Spinal cord (tissue), 10 donors: Measurements from ENCODE around the gene GSG1L. TPM values are rescaled to one million over a fixed set of nuclear protein-coding genes. Genes with fewer than 3 reads are reported as not detected.

Experiments
- DNase-seq, 6 donors: peaks; one replicate each; pipeline versions ENCODE4 v3.0.0 to v3.0.0-alpha.2; 2013 to 2015; ENCODE audit warnings: low spot score in 6 of 6, low read depth in 4 of 6
- H3K27ac ChIP-seq: one replicate; pipeline ENCODE4 v1.5.1; 2013; ENCODE audit warnings: low read depth, low read length, control low read depth
- H3K27me3 ChIP-seq: one replicate; pipeline ENCODE4 v1.6.1; 2013; ENCODE audit warnings: low read length; ENCODE audit not compliant: control insufficient read depth, insufficient read depth
- H3K36me3 ChIP-seq: one replicate; pipeline ENCODE4 v1.6.1; 2013; ENCODE audit warnings: low read length; ENCODE audit not compliant: control insufficient read depth, insufficient read depth
- H3K4me1 ChIP-seq: one replicate; pipeline ENCODE4 v1.6.1; 2013; ENCODE audit warnings: low read length; ENCODE audit not compliant: control insufficient read depth, insufficient read depth
- H3K4me3 ChIP-seq: one replicate; pipeline ENCODE4 v1.5.1; 2013; ENCODE audit warnings: low read depth, low read length, control low read depth
- H3K9me3 ChIP-seq: one replicate; pipeline ENCODE4 v1.6.1; 2013; ENCODE audit warnings: low read length; ENCODE audit not compliant: control insufficient read depth, insufficient read depth
- WGBS: methylation state at CpG from one replicate; pipeline ENCODE4 v1.1.5; 2013; ENCODE audit warnings: missing lambda C conversion rate; ENCODE audit not compliant: insufficient coverage; 5-methylcytosine and 5-hydroxymethylcytosine counted together
- polyA plus RNA-seq, 2 donors: library from polyadenylated mRNA; unstranded; fragments of 120-200 nt; gene quantifications; one replicate each; pipeline ENCODE4 v1.2.1, GENCODE V29; 2013; ENCODE audit not compliant: insufficient read length in 2 of 2
- total RNA-seq, 2 donors: library from RNA; depleted of rRNA in 1 of 2; stranded (reverse); fragments of 120-200 nt in 1 of 2; fragments of >200 nt in 1 of 2; gene quantifications; one replicate each; pipeline versions ENCODE4 v1.2.3 to v1.2.4, GENCODE V29; 2013 to 2014
- donor health status: healthy.

The GSG1L gene
- total and polyA plus RNA-seq, 4 donors: 7.5 to 26.1 (median 18.0) TPM

DNA sequence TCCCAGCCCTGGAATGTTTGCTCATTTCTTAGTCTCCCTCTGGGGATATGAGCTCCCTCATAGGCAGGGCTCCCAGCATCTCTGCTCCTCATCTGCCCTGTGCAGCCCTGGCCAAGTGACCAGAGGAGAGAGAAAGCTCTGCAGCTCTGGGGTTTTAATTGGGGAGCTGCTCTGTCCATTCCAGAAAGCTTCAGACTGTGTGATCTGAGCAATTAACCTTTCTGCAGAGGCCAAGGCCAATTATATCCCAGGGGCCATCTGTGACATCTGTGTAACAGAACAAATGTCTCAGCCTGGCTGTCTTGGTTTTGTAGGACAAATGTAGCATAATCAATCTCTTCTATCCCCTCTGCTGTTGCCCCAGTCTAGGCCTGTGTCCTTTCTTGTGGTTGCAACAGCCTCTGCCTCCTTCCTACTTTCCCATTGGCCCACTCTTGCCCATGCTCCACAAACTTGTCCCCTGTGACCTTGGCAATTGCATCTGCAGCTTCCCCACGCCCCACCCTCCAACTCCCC, 156.0 kb downstream of the GSG1L start:
- no peaks in the 10 kb centered on the region for H3K27me3 ChIP-seq
- DNase-seq: no peak
- no peaks in the 10 kb centered on the region for H3K9me3 ChIP-seq
- peaks cover 2% of the 10 kb centered on the region for H3K36me3 ChIP-seq
- no peak overlapping the region for H3K4me3 ChIP-seq
- H3K4me1 ChIP-seq: no peaks in the 10 kb centered on the region
- 100% methylated on average over 1 of the region's 1 CpG for WGBS
- no peak overlapping the region for H3K27ac ChIP-seq

- no peak overlapping the region for H3K27ac ChIP-seq
- no peaks in the 10 kb centered on the region for H3K9me3 ChIP-seq
- no peak for DNase-seq
- no peaks in the 10 kb centered on the region for H3K4me1 ChIP-seq
- no peak overlapping the region for H3K4me3 ChIP-seq
- H3K36me3 ChIP-seq: peaks cover 2% of the 10 kb centered on the region
- WGBS: 92% methylated on average over 2 of the region's 3 CpGs
- no peaks in the 10 kb centered on the region for H3K27me3 ChIP-seq
Observed at GRCh38 chr16:27906883-27907282, 156.6 kb downstream of the GSG1L start.

GRCh38 chr16:27903046-27903655, 160.4 kb downstream of the GSG1L start:
- Histone ChIP-seq H3K4me1 (no peaks in the 10 kb centered on the region), H3K9me3 (no peaks in the 10 kb centered on the region), H3K4me3 (no peak overlapping the region), H3K27me3 (no peaks in the 10 kb centered on the region), H3K36me3 (no peaks in the 10 kb centered on the region), H3K27ac (no peak overlapping the region)
- no peak for DNase-seq
- 69% methylated on average over 6 of the region's 12 CpGs for WGBS

DNA sequence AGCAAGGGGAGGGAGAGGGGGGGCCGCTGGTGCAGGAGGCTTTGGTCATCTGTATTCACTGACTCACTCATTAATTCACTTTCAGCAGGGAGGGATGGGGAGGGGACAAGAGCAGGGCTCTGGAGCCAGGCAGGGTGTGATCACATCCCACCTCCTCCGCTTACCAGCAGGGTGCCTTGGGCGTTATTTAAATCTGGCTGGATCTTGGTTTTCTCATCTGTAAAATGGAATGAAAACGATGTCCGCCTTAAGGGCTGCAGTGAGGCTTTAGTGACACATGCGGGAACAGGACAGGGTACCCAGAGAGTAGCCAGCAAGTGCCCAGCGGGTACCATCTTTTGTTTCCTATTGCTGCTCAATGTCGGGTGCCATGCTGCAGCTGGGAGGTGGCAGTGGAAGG, 161.0 kb downstream of the GSG1L start:
- no peaks in the 10 kb centered on the region for H3K9me3 ChIP-seq
- H3K36me3 ChIP-seq: no peaks in the 10 kb centered on the region
- 81% methylated on average over 7 of the region's 8 CpGs for WGBS
- no peak for DNase-seq
- no peaks in the 10 kb centered on the region for H3K4me1 ChIP-seq
- H3K4me3 ChIP-seq: no peak overlapping the region
- H3K27me3 ChIP-seq: no peaks in the 10 kb centered on the region
- H3K27ac ChIP-seq: no peak overlapping the region

- Histone ChIP-seq H3K4me3 (no peak overlapping the region), H3K4me1 (no peaks in the 10 kb centered on the region), H3K9me3 (no peaks in the 10 kb centered on the region), H3K36me3 (no peaks in the 10 kb centered on the region), H3K27ac (no peak overlapping the region), H3K27me3 (no peaks in the 10 kb centered on the region)
- 83% methylated on average over 6 of the region's 8 CpGs for WGBS
- no peak for DNase-seq
Observed at GRCh38 chr16:27901956-27902355, 161.6 kb downstream of the GSG1L start.

DNA sequence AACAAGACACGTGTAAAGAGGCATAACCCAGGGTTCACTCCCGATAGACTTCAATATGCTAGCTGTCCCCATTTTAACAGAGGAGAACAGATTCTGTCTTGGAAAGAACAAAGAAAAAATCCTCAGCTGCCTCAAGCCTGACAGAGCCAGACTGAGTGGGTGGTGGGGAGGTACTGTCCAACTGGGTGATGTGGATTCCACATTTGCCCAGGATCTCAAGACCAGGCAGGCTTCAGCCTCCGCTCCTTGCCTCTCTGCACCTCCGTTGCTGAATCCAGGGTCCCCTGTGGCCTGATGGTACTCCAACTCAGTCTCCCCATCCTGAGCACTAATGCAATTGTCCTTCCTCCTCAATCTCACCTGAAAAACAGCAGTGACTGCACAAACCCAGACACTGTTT, 163.8 kb downstream of the GSG1L start:
- no peak for DNase-seq
- no peaks in the 10 kb centered on the region for H3K4me1 ChIP-seq
- no peak overlapping the region for H3K27ac ChIP-seq
- no peaks in the 10 kb centered on the region for H3K27me3 ChIP-seq
- no peaks in the 10 kb centered on the region for H3K9me3 ChIP-seq
- no peaks in the 10 kb centered on the region for H3K36me3 ChIP-seq
- H3K4me3 ChIP-seq: no peak overlapping the region
- WGBS: 75% methylated on average over 4 of the region's 4 CpGs

GRCh38 chr16:27894386-27894785, 169.1 kb downstream of the GSG1L start:
- DNase-seq: no peak
- no peak overlapping the region for H3K27ac ChIP-seq

GRCh38 chr16:27892879-27893278, 170.6 kb downstream of the GSG1L start:
- H3K27ac ChIP-seq: no peak overlapping the region
- no peaks in the 10 kb centered on the region for H3K9me3 ChIP-seq
- H3K36me3 ChIP-seq: no peaks in the 10 kb centered on the region
- peak in 1 of 6 donors; percentile 5 for DNase-seq
- H3K27me3 ChIP-seq: no peaks in the 10 kb centered on the region
- H3K4me3 ChIP-seq: no peak overlapping the region
- H3K4me1 ChIP-seq: peaks cover 3% of the 10 kb centered on the region
- WGBS: 50% methylated on average over 9 of the region's 9 CpGs

More at GRCh38 chr16:27894386-27894785, 169.1 kb downstream of the GSG1L start:
- 58% methylated on average over 8 of the region's 8 CpGs for WGBS
- Histone ChIP-seq H3K4me3 (no peak overlapping the region), H3K4me1 (no peaks in the 10 kb centered on the region), H3K9me3 (no peaks in the 10 kb centered on the region), H3K27me3 (no peaks in the 10 kb centered on the region), H3K36me3 (no peaks in the 10 kb centered on the region)

GRCh38 chr16:27890866-27891265, 172.6 kb downstream of the GSG1L start:
- peaks cover 6% of the 10 kb centered on the region for H3K4me1 ChIP-seq
- no peak overlapping the region for H3K4me3 ChIP-seq
- no peaks in the 10 kb centered on the region for H3K9me3 ChIP-seq
- no peak for DNase-seq
- no peak overlapping the region for H3K27ac ChIP-seq
- no peaks in the 10 kb centered on the region for H3K27me3 ChIP-seq
- no peaks in the 10 kb centered on the region for H3K36me3 ChIP-seq
- 59% methylated on average over 7 of the region's 12 CpGs for WGBS

GRCh38 chr16:27890006-27890405, 173.5 kb downstream of the GSG1L start:
- DNase-seq: no peak
- Histone ChIP-seq H3K36me3 (no peaks in the 10 kb centered on the region), H3K27me3 (no peaks in the 10 kb centered on the region), H3K4me3 (no peak overlapping the region), H3K9me3 (no peaks in the 10 kb centered on the region), H3K27ac (no peak overlapping the region), H3K4me1 (peaks cover 6% of the 10 kb centered on the region)
- WGBS: 76% methylated on average over 6 of the region's 6 CpGs
